ENCODE results near the gene RXRG.

Gene RXRG

DNA sequence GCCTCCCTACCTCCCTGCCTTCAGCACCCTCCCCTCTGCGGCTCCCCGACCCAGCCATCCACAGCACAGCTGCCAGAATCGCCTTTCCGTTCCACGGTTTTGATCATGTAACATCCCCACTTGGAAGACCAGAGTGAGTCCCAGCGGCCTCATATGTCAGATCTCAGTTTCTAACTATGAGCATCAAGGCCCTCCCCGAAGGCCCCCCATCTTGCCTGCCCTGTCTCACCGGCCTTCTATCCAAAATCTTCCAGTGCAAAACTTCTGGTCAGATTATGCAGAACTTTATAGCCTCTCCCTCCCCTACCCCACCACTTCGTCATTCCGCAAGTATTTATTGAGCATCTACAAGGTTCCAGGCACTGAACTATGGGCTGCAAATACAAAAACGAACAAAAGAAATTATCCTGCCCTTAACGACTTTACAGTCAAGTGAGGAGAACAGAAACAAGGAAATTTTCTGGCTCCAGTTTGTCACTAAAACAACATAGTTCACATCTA lies 68.1 kb downstream of the RXRG start:
- H2AFZ ChIP-seq (ENCODE audit: low read depth, low read length), result no peak overlapping the region
- H3K9me3 ChIP-seq (ENCODE audit: insufficient read depth, low read length, severe bottlenecking), result no peaks in the 10 kb centered on the region
- ATAC-seq (ENCODE audit: insufficient read depth, low read depth), result no peak
- no peaks in the 10 kb centered on the region for H3K79me2 ChIP-seq (ENCODE audit: insufficient read depth, low read length)
- peaks cover 62% of the 10 kb centered on the region for H3K27me3 ChIP-seq (ENCODE audit: insufficient read depth, low read length, poor library complexity)
- no peak overlapping the region for H3K27ac ChIP-seq (ENCODE audit: low read length)
- DNase-seq, result no peak
- no peak overlapping the region for H3K4me2 ChIP-seq (ENCODE audit: insufficient read depth, low read length)
- H3K36me3 ChIP-seq (ENCODE audit: insufficient read depth, low read length), result no peaks in the 10 kb centered on the region
- peaks cover 9% of the 10 kb centered on the region for H4K20me1 ChIP-seq (ENCODE audit: insufficient read depth, low read length)
- H3K9ac ChIP-seq (ENCODE audit: low read depth, low read length), result no peak overlapping the region
- H3K4me1 ChIP-seq (ENCODE audit: insufficient read depth, low read length), result no peaks in the 10 kb centered on the region
- H3K4me3 ChIP-seq (ENCODE audit: low read depth in 1 of 2, low read length in 2 of 2), result no peak overlapping the region
- TF ChIP-seq EZH2 (IDR thresholded peaks at IDR 0.05; ENCODE audit: borderline replicate concordance, low read depth, low read length, severe bottlenecking), result no peak
- TF ChIP-seq, protein P1, sequence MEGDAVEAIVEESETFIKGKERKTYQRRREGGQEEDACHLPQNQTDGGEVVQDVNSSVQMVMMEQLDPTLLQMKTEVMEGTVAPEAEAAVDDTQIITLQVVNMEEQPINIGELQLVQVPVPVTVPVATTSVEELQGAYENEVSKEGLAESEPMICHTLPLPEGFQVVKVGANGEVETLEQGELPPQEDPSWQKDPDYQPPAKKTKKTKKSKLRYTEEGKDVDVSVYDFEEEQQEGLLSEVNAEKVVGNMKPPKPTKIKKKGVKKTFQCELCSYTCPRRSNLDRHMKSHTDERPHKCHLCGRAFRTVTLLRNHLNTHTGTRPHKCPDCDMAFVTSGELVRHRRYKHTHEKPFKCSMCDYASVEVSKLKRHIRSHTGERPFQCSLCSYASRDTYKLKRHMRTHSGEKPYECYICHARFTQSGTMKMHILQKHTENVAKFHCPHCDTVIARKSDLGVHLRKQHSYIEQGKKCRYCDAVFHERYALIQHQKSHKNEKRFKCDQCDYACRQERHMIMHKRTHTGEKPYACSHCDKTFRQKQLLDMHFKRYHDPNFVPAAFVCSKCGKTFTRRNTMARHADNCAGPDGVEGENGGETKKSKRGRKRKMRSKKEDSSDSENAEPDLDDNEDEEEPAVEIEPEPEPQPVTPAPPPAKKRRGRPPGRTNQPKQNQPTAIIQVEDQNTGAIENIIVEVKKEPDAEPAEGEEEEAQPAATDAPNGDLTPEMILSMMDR (IDR thresholded peaks at IDR 0.05; ENCODE audit: borderline replicate concordance, extremely low read depth, low read length, poor library complexity, severe bottlenecking), result no peak

- no peak overlapping the region for H3K9ac ChIP-seq (ENCODE audit: low read depth, low read length)
- H3K4me2 ChIP-seq (ENCODE audit: insufficient read depth, low read length), result no peak overlapping the region
- ATAC-seq (ENCODE audit: insufficient read depth, low read depth) (no peak; the same call in 2 of the 3 replicates), DNase-seq (no peak)
- H2AFZ ChIP-seq (ENCODE audit: low read depth, low read length), result no peak overlapping the region
- H3K9me3 ChIP-seq (ENCODE audit: insufficient read depth, low read length, severe bottlenecking), result no peaks in the 10 kb centered on the region
- H4K20me1 ChIP-seq (ENCODE audit: insufficient read depth, low read length), result peaks cover 8% of the 10 kb centered on the region
- TF ChIP-seq, protein P1 (IDR thresholded peaks at IDR 0.05; ENCODE audit: borderline replicate concordance, extremely low read depth, low read length, poor library complexity, severe bottlenecking), result no peak
- TF ChIP-seq EZH2 (IDR thresholded peaks at IDR 0.05; ENCODE audit: borderline replicate concordance, low read depth, low read length, severe bottlenecking), result no peak
- no peaks in the 10 kb centered on the region for H3K4me1 ChIP-seq (ENCODE audit: insufficient read depth, low read length)
- H3K27ac ChIP-seq (ENCODE audit: low read length), result no peak overlapping the region
- no peaks in the 10 kb centered on the region for H3K79me2 ChIP-seq (ENCODE audit: insufficient read depth, low read length)
- H3K36me3 ChIP-seq (ENCODE audit: insufficient read depth, low read length), result no peaks in the 10 kb centered on the region
- no peak overlapping the region for H3K4me3 ChIP-seq (ENCODE audit: low read depth in 1 of 2, low read length in 2 of 2)
- peaks cover 61% of the 10 kb centered on the region for H3K27me3 ChIP-seq (ENCODE audit: insufficient read depth, low read length, poor library complexity)
These were observed 68.7 kb downstream of the RXRG start for GRCh38 chr1:165376041-165376810.

DNA sequence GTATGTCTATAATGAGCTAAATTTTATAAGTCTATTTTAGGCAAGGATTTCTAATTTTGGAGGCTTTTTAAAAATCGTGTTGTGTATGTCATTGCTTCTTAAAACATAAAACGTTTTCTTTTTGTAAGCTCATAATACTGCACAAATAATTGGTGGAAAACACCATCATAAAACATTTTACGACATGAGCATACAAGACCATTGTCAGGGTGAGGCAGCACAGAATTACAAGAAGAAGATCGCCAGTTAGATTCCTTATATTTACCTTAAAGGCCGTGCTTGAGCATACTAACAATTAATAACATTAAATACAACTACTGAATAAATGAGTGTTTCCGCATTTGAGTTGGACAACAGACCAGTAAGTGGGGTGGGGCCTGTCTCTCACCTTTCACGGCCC lies 69.3 kb downstream of the RXRG start:
- TF ChIP-seq, protein P1 (IDR thresholded peaks at IDR 0.05; ENCODE audit: borderline replicate concordance, extremely low read depth, low read length, poor library complexity, severe bottlenecking), result no peak
- no peak for TF ChIP-seq EZH2 (IDR thresholded peaks at IDR 0.05; ENCODE audit: borderline replicate concordance, low read depth, low read length, severe bottlenecking)
- Histone ChIP-seq H3K4me3 (ENCODE audit: low read depth in 1 of 2, low read length in 2 of 2) (no peak overlapping the region), H2AFZ (ENCODE audit: low read depth, low read length) (no peak overlapping the region), H3K27ac (ENCODE audit: low read length) (no peak overlapping the region), H3K4me2 (ENCODE audit: insufficient read depth, low read length) (no peak overlapping the region), H3K27me3 (ENCODE audit: insufficient read depth, low read length, poor library complexity) (peaks cover 57% of the 10 kb centered on the region), H3K9me3 (ENCODE audit: insufficient read depth, low read length, severe bottlenecking) (no peaks in the 10 kb centered on the region), H3K36me3 (ENCODE audit: insufficient read depth, low read length) (no peaks in the 10 kb centered on the region), H4K20me1 (ENCODE audit: insufficient read depth, low read length) (peaks cover 5% of the 10 kb centered on the region), H3K9ac (ENCODE audit: low read depth, low read length) (no peak overlapping the region), H3K79me2 (ENCODE audit: insufficient read depth, low read length) (no peaks in the 10 kb centered on the region), H3K4me1 (ENCODE audit: insufficient read depth, low read length) (no peaks in the 10 kb centered on the region)
- ATAC-seq (ENCODE audit: insufficient read depth, low read depth), result no peak
- no peak for DNase-seq
